ENCODE results near the gene KIAA1217.

Gene KIAA1217

DNA sequence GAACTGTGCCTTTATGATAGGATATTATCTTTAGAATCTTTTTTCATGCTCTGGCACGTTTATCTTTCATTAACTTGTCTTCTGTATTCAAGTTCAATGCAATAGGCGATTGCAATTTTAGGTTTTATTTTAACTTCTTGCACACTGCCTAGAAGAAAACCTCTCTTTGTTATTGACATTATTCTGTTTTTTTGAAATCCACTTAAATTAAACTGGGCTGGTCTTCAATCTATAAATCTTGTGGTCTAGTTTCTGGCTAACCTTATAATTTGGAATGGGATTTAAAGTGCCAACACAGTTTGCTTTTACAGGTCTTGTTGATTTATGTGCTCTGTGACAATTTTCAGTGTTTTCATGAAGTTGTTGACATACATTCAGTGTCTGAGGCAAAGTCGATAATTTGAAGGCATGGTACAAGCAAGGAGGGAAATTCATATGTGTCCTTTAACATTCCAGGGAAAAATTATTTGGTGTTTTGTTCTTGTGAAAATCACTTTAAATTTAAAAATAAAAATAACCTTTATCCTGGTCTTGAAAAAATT is 240.9 kb downstream of the KIAA1217 start:
- no peak for DNase-seq

DNA sequence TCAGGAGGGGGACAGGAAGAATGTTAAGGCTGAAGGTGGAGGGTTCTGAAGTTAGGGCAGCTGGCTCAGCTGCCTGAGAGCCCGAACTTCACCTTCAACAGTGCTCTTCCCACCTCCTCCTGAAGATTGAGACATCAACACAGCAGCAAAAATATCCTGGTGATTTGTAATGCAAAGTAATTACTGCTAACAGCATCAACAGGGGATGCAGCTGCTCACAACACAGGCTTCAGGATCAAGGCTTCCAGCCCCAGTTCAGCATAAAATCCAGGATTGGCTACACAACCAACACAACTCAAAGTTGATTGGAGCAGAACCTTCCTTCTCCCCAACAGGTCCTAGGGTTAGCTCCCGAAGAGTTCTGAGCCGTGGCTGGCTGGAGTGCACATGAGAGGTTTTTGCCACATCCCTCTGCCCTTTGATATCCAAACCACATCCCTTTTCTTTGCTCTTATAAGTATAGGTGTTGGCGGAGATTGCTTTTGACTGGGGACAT is 242.4 kb downstream of the KIAA1217 start:
- DNase-seq, result no peak

DNA sequence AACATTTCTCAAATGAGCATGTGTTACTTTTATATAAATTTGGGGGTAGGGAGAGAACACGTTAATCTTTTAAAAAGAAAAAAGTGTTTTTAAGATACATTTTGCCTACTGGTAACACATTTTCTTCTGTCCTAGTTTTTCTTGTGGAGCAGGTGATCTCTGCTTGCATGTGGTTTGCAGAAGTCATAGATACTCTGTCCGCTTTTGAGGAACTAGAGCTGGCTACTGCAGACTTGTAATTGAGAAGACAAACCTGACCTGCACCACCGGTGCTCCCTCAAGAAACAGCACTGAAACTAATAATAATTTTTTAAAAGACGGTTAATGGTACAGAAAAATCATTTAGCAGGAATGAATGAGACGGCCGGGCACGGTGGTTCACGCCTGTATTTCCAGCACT is 243.1 kb downstream of the KIAA1217 start:
- DNase-seq, result no peak

GRCh38 chr10:24453404-24453830 is 244.5 kb downstream of the KIAA1217 start:
- no peak for DNase-seq

- DNase-seq, result no peak
Measured at GRCh38 chr10:24453973-24454372, 245.0 kb downstream of the KIAA1217 start.

- no peak for DNase-seq
Measured at GRCh38 chr10:24455447-24455846, 246.5 kb downstream of the KIAA1217 start.

DNA sequence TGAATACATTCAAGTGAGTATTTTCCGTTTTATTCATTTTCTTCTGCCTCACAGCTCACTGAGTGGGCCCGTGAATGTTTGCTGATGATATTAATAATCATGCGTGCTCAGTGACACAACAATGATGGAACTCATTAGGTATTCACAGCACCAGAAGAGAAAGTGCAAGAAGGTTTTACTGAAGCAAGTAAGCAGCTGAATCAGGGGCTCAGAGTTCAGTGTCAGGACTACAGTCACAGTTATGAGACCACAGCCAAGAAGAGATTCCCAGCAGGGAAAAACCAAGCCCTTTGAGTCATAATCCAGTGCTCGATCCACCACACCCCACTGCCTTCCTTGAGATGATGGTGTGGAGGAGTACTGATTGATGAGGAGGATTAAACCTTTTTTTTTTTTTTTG is 247.4 kb downstream of the KIAA1217 start:
- no peak for DNase-seq

GRCh38 chr10:24457661-24458318 is 248.9 kb downstream of the KIAA1217 start:
- DNase-seq, result no peak

- no peak for DNase-seq
Measured at GRCh38 chr10:24459836-24460235, 250.9 kb downstream of the KIAA1217 start.

DNA sequence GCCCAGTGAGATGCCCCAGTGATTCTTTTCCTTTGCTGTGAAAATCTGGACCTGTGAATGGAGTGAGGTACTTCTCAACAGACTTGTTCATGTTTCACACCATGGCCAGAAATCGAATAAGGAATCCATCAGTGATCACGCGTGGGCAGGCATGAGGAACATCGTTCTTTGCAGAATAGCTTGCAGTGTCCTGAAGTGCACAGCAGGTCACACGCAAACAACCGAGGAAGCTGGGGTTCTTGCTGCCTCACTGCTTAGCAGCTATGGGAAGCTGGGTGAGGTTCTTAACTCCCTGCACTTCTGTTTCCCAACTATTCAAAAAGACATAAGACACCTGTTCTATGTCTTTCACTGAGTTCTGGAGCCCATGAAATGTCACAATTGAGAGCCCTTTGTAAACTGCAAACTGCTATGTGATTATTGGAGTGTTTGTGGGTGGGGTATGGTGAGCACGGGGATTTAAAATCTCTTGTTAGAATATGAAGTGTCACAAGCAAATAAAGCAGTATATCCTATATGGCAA is 253.4 kb downstream of the KIAA1217 start:
- no peak for DNase-seq

DNA sequence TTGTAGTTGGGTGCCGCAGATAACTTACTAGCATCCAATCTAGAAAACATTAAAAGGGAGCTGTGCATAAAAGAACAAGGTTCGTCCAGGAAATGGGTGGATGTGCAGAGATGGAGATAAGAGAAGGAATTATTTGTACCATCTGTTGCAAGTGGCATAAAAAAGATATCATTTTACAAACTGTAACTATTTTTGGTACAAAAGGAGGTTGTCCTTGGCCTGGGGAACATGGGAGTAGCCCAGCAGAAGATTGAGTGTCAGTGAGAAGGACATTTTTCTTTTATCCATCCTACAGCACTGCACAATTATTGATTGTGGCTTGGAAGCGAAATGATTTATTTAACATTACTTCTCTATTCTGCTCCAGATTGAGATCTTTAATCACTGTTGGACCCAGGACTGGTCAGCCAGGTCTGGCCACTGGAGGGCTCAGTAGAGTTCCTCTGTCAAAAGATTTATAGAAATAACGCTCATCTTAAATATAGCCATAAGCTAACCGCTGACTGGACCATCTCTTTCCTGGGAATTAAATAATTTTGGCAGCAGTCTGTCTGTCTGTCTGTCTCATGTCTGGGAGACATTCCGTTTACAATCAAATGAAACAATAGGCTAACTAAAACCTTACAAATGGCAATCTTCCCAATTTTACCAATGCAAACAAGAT is 254.1 kb downstream of the KIAA1217 start:
- no peak for DNase-seq

- no peak for DNase-seq
Measured at GRCh38 chr10:24463611-24464426, 254.9 kb downstream of the KIAA1217 start.

GRCh38 chr10:24465124-24465874 is 256.4 kb downstream of the KIAA1217 start:
- DNase-seq, result no peak

- DNase-seq, result no peak
Measured at GRCh38 chr10:24465891-24466818, 257.2 kb downstream of the KIAA1217 start.

GRCh38 chr10:24467136-24467535 is 258.2 kb downstream of the KIAA1217 start:
- no peak for DNase-seq

- no peak for DNase-seq
Measured at GRCh38 chr10:24467605-24468004, 258.7 kb downstream of the KIAA1217 start.

DNA sequence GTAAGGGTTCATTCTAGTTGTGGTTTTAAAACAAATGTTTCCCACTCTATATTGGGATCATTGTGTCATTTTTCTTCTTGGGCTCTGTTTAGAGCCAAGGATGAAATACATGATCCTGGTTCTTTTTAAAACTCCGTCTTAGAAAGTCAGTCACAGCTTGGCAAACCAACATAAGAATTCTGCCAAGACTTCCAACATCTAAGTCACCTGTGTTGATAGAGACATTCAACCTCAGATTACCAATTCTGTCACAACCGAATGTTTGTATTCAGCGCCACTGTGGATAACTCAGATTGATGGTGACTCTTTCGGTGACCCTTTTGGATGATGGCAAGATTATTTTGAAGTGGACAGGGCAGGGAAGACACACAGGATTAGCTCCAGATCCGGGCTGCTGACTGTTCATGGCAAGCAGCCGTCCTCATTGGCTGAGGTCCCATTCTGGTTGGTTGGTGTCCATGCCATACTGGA is 259.4 kb downstream of the KIAA1217 start:
- no peak for DNase-seq

GRCh38 chr10:24469993-24470392 is 261.1 kb downstream of the KIAA1217 start:
- no peak for DNase-seq

DNA sequence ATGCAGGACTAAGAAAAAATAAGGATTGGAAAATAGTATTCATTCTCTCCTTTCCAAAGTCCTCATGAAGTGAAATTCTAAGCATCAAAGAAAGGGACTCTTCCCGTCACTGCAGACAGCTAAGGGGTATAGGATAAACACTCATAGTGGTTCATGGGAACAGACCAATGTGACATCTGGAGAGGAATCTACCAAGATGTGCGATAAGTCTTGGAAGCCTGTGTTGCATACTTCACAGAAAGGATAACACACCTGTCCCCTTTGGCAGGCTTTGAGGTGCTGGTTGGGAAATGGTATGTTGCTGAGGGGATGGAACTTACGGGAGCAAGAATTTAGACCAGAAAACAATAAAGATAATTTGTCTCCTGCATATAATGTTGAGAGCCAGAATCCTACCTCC is 266.7 kb downstream of the KIAA1217 start:
- DNase-seq, result no peak

DNA sequence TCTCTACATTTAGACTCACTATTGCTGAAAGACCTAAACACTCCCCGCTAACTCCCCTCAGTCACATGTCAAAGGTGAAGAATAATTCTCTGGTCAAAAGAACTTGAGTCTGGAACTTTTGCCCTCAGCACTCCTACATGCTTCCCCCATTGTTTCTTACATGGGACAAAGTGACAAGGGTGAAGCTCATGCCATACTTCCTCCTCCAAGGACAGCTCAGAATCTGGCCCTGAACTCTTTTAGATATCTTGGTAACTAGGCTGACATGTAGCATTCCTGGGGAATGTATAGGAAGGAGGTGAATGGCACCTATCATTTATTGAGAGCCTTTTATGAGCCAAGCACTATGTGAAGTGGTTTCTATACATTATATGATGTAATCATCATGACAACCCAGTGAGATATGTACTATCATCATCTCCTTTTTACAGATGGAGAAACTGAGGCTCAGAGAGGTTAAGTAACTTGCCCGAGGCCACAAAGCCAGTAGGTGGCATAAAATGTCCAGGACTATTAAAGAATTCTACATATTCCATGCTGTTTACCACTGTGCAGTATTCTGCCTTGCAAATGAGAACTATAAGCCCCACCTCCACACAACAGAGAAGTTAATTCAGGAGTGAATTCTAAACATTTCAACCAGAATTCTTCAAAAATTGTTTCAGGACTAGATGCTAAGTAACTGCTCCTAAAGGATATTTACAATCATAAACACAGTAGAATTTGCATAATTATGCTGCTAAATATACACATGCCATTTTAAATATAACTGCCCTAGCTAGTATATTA is 268.2 kb downstream of the KIAA1217 start:
- no peak for DNase-seq

Data from activated CD8-positive, alpha-beta memory T cell treated with anti-CD3 and anti-CD28 coated beads, Interleukin-2, amount 50 U/mL, for 4 hours (primary cell).